Measurements from ENCODE around the gene TICAM2.

DNA sequence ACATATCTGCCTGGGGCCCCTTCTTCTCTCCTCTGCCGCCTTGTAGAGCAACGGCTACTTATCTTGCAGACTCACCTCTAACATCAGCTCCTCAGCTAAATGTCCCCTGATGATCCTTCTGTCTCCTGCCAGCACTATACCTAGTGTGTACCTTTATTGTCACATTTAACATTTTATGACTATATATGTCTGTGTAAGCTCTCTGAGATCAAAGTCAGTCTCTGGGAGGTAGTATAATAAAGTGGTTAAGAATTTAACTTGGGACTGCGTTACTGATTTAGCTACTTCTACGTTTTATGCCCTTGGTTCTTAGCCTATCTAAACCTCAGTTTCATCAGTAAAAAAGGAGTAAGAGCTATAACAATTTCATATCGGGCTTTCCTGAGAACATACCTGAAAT is 21.4 kb upstream of the TICAM2 start:
- no peak for TF ChIP-seq EZH2 (IDR thresholded peaks at IDR 0.05; ENCODE audit: low read length)
- TF ChIP-seq, protein P1, sequence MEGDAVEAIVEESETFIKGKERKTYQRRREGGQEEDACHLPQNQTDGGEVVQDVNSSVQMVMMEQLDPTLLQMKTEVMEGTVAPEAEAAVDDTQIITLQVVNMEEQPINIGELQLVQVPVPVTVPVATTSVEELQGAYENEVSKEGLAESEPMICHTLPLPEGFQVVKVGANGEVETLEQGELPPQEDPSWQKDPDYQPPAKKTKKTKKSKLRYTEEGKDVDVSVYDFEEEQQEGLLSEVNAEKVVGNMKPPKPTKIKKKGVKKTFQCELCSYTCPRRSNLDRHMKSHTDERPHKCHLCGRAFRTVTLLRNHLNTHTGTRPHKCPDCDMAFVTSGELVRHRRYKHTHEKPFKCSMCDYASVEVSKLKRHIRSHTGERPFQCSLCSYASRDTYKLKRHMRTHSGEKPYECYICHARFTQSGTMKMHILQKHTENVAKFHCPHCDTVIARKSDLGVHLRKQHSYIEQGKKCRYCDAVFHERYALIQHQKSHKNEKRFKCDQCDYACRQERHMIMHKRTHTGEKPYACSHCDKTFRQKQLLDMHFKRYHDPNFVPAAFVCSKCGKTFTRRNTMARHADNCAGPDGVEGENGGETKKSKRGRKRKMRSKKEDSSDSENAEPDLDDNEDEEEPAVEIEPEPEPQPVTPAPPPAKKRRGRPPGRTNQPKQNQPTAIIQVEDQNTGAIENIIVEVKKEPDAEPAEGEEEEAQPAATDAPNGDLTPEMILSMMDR (optimal IDR thresholded peaks at IDR 0.05 in 1 of 3, IDR thresholded peaks at IDR 0.05 in 1 of 3, conservative IDR thresholded peaks at IDR 0.05 in 1 of 3; ENCODE audit: extremely low read depth in 1 of 3, insufficient read depth in 2 of 3, low read length in 3 of 3) = no peak

All from keratinocyte (primary cell).